Heart left ventricle (tissue), 16 donors: ENCODE results near the gene ERAS. TPM values are rescaled to one million over a fixed set of nuclear protein-coding genes. Genes with fewer than 3 reads are reported as not detected.
A peak's percentile ranks its signal among the peaks of the same experiment; 100 is the strongest.
"Not testable (repeated sequence)": the region's sequence is repeated elsewhere in the genome, so short reads cannot be mapped to it uniquely, and the experiment has no call there.

ENCODE experiments used
- ATAC-seq, 4 donors: fragments of 200-7000 bp; cut with Tn5 transposase; one replicate each; pipeline ENCODE4 v1.9.1; 2020 to 2022; ENCODE audit warnings: moderate library complexity in 4 of 4, mild to moderate bottlenecking in 3 of 4, moderate number of reproducible peaks in 1 of 4
- DNase-seq, 5 donors: peaks; one replicate each; pipeline ENCODE4 v3.0.0-alpha.2; 2020
- H3K27ac ChIP-seq, 12 donors: fragments of 200-600 bp; sonication (generic) in 4 of 12; one replicate each; pipeline versions ENCODE4 v1.5.0 to v1.8.0; 2016 to 2022; ENCODE audit warnings: mild to moderate bottlenecking in 2 of 12
- H3K27me3 ChIP-seq, 9 donors: fragments of 200-600 bp; sonication (generic) in 2 of 9; one replicate each; pipeline versions ENCODE4 v1.5.1 to v1.8.0; 2016 to 2022; ENCODE audit warnings: mild to moderate bottlenecking in 3 of 9
- H3K36me3 ChIP-seq, 9 donors: fragments of 200-600 bp; sonication (generic) in 2 of 9; one replicate each; pipeline versions ENCODE4 v1.5.0 to v1.8.0; 2018 to 2022; ENCODE audit warnings: mild to moderate bottlenecking in 2 of 9
- H3K4me1 ChIP-seq, 12 donors: fragments of 200-600 bp; sonication (generic) in 4 of 12; one replicate each; pipeline versions ENCODE4 v1.5.0 to v1.8.0; 2016 to 2022; ENCODE audit warnings: mild to moderate bottlenecking in 3 of 12
- H3K4me3 ChIP-seq, 12 donors: fragments of 200-600 bp; sonication (generic) in 4 of 12; one replicate each; pipeline versions ENCODE4 v1.5.0 to v1.8.0; 2017 to 2022; ENCODE audit warnings: mild to moderate bottlenecking in 9 of 12, moderate library complexity in 4 of 12
- H3K9me3 ChIP-seq, 12 donors: fragments of 200-600 bp; sonication (generic) in 4 of 12; one replicate each; pipeline versions ENCODE4 v1.5.0 to v1.8.0; 2016 to 2022; ENCODE audit warnings: mild to moderate bottlenecking in 1 of 12
- POLR2A ChIP-seq, 2 donors: fragments of 450-650 bp; IDR thresholded peaks; one replicate each; pipeline ENCODE4 v1.6.1; 2017; ENCODE audit warnings: antibody characterized with exemption in 2 of 2, mild to moderate bottlenecking in 2 of 2, moderate library complexity in 2 of 2
- WGBS, 4 donors: extraction: QIAGEN DNeasy Blood & Tissue Kit in 2 of 4; methylation state at CpG; one replicate each; pipeline versions ENCODE4 v1.1.5 to v1.1.7; 2013 to 2018; 5-methylcytosine and 5-hydroxymethylcytosine counted together
- intact Hi-C, 10 donors: fragments of 100-400 bp; cut with DNase I; formaldehyde crosslinking; loops; one replicate each; pipeline versions ENCODE4 v1.11.1 to v1.14.2; 2022
- polyA plus RNA-seq, 2 donors: library from polyadenylated mRNA; stranded (reverse); fragments of 200-250 nt; gene quantifications; one replicate each; pipeline ENCODE4 v1.2.3, GENCODE V29; 2013
- total RNA-seq, 9 donors: library from RNA; depleted of rRNA in 2 of 9; stranded (reverse); fragments of >200 nt in 2 of 9; fragmentation: NEBNext Ultra II Directional in 3 of 9; extraction: Animal tissue kit (Norgen Biotek cat#: 25700) in 3 of 9; gene quantifications; one replicate each; pipeline versions ENCODE4 v1.1.0 to v1.2.4, GENCODE V29; 2016 to 2023
- TF ChIP-seq, protein P1 (sequence below), 12 donors: fragments of 200-600 bp; sonication (generic) in 4 of 12; IDR thresholded peaks; one replicate each; pipeline versions ENCODE4 v1.5.0 to v1.8.0; 2018 to 2022; ENCODE audit warnings: antibody characterized with exemption in 12 of 12, mild to moderate bottlenecking in 5 of 12
- donor health status: ischemic (EF 13 %, LVEDD 7.1; RV severe dilation, severe dysfunction).
- donor health status: healthy with polysubstance abuse.
- donor health status: DM: no; HTN: yes; CAD: no.
- donor health status: DM: no; HTN: no; CAD: no.
- donor health status: ischemic (EF 25% LVEDD 6.9; RV normal size, moderate dysfunction).
- donor health status: ischemic (EF 25% LVEDD 5.7; RV mildly dilated, moderate dysfunction).
- donor health status: healthy.
- donor health status: DM: yes; HTN: yes; CAD: no.
- donor health status: ischemic (EF 35%, LVEDD 5.7; RV mildly dilated, moderate dysfunction).
- donor health status: nonischemic (EF 11% LVEDD 7.7; RV severe dilation, severe dysfunction).
- donor health status: DM: yes; HTN: yes; CAD: no.
- donor health status: PGD.
- donor health status: ischemic (EF 29% LVEDD 5.4; RV normal size, mild dysfunction).
- donor health status: nonischemic (EF 23%, LVEDD 6.1; RV moderate dilation, normal function).

ERAS gene
- total and polyA plus RNA-seq, 11 donors = not detected

DNA sequence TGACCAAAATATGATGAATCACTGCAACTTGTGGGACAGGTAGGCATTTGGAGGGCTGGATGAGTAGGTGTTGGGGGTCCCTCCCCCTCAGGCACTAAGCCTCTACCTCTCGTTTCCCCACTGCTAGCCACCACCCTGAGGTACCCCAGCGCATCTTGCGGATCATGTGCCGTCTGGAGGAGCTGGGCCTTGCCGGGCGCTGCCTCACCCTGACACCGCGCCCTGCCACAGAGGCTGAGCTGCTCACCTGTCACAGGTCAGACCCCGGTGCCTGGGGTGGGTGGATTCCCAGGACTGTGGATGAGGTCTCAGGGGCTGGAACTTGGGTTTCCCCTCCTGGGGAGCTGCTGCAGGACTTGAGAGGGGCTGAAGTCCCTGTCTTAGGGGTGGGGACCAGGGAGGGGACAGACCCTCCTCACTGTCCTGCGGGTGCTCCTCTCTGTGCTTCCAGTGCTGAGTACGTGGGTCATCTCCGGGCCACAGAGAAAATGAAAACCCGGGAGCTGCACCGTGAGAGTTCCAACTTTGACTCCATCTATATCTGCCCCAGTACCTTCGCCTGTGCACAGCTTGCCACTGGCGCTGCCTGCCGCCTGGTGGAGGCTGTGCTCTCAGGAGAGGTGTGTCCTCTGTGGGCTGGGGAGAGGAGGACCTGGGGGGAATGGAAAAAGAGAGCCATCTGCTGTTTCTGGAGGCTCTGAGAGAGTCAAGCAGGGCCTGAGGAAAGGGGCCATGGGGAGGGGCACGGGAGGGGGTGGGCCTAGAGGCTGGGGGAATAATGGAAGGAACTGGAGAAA lies 10.1 kb upstream of the ERAS start:
- Histone ChIP-seq H3K27ac (no peak overlapping the region), H3K4me1 (no peaks in the 10 kb centered on the region), H3K36me3 (peaks cover 0 to 54% (median 25%) of the 10 kb centered on the region in 9 donors), H3K27me3 (no peaks in the 10 kb centered on the region), H3K9me3 (no peaks in the 10 kb centered on the region), H3K4me3 (no peak overlapping the region)
- DNase-seq = no peak
- intact Hi-C loops = no loop called here
- TF ChIP-seq, protein P1, sequence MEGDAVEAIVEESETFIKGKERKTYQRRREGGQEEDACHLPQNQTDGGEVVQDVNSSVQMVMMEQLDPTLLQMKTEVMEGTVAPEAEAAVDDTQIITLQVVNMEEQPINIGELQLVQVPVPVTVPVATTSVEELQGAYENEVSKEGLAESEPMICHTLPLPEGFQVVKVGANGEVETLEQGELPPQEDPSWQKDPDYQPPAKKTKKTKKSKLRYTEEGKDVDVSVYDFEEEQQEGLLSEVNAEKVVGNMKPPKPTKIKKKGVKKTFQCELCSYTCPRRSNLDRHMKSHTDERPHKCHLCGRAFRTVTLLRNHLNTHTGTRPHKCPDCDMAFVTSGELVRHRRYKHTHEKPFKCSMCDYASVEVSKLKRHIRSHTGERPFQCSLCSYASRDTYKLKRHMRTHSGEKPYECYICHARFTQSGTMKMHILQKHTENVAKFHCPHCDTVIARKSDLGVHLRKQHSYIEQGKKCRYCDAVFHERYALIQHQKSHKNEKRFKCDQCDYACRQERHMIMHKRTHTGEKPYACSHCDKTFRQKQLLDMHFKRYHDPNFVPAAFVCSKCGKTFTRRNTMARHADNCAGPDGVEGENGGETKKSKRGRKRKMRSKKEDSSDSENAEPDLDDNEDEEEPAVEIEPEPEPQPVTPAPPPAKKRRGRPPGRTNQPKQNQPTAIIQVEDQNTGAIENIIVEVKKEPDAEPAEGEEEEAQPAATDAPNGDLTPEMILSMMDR (IDR thresholded peaks at IDR 0.05) = no peak
- TF ChIP-seq POLR2A (IDR thresholded peaks at IDR 0.05) = no peak
- 85 to 98% (median 92%) methylated on average over 18 of the region's 18 CpGs for WGBS, 4 donors
- ATAC-seq = peak in 1 of 4 donors; percentile 11

DNA sequence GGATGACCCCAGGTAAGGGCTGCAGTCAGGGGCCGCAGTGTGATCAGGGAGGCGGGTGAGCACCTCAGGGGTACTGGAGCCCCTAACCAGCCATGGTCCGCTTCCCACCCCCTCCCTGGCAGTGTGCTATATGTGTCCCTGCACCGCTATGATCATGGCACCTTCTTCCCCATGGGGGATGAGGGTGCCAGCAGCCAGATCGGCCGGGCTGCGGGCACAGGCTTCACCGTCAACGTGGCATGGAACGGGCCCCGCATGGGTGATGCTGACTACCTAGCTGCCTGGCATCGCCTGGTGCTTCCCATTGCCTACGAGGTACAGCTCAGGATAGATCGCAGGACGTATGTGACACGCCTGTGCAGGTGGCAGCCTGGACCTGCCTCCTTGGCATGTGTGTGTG lies 8.2 kb upstream of the ERAS start:
- 85 to 97% (median 93%) methylated on average over 13 to 16 of the region's 16 CpGs for WGBS, 4 donors
- DNase-seq = no peak
- Histone ChIP-seq H3K4me1 (no peaks in the 10 kb centered on the region), H3K4me3 (no peak overlapping the region), H3K27me3 (no peaks in the 10 kb centered on the region), H3K9me3 (no peaks in the 10 kb centered on the region), H3K36me3 (peaks cover 0 to 49% (median 23%) of the 10 kb centered on the region in 9 donors), H3K27ac (no peak overlapping the region)
- TF ChIP-seq POLR2A (IDR thresholded peaks at IDR 0.05) = no peak
- TF ChIP-seq, protein P1 (IDR thresholded peaks at IDR 0.05) = no peak
- ATAC-seq = no peak
- intact Hi-C loops = no loop called here

DNA sequence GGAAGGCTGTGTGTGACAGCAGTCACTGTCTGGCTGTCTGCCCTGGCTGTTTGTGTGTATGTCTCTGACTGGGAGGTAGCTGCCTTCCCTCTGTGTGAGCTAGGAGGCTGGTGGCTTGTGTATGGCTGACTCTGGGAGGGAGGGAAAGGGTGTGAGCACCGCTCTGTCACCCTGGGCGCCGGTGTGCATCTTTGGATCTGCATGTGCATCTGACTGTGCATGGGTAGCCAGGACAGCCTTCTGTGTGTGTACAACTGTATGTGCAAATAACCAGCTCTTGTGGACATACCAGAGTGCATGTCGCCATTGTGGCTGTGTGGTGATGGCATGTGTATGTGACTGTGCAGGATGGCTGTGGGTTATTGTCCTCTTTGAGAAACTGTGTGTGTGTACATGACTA lies 7.4 kb upstream of the ERAS start:
- Histone ChIP-seq H3K4me1 (no peaks in the 10 kb centered on the region), H3K9me3 (no peaks in the 10 kb centered on the region), H3K36me3 (peaks cover 0 to 54% (median 28%) of the 10 kb centered on the region in 9 donors), H3K27me3 (no peaks in the 10 kb centered on the region), H3K27ac (no peak overlapping the region), H3K4me3 (no peak overlapping the region)
- DNase-seq (no peak), ATAC-seq (no peak)
- intact Hi-C loops = no loop called here
- 77 to 94% (median 86%) methylated on average over 4 of the region's 4 CpGs for WGBS, 4 donors
- no peak for TF ChIP-seq POLR2A (IDR thresholded peaks at IDR 0.05)
- TF ChIP-seq, protein P1 (IDR thresholded peaks at IDR 0.05) = no peak

DNA sequence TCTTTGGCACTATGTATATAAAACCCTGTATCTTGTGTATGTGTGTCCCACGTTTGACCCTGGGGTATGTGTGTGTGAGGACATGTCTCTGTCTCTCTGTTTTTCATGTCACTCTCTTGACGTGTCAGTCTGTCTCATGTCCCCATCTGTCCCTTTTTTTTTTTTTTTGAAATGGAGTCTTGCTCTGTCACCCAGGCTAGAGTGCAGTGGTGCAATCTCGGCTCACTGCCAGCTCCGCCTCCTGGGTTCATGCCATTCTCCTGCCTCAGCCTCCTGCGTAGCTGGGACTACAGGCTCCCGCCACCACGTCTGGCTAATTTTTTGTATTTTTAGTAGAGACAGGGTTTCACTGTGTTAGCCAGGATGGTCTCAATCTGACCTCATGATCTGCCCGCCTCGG lies 6.9 kb upstream of the ERAS start:
- 81 to 90% (median 86%) methylated on average over 9 of the region's 9 CpGs for WGBS, 4 donors
- intact Hi-C loops, ATAC-seq, H3K27ac ChIP-seq, H3K27me3 ChIP-seq, DNase-seq, H3K4me3 ChIP-seq, H3K9me3 ChIP-seq, H3K4me1 ChIP-seq: not testable (repeated sequence)
- H3K36me3 ChIP-seq = peaks cover 0 to 52% (median 29%) of the 10 kb centered on the region in 9 donors
